SU-DHL-6 (cell line): ENCODE data around the gene ATG13.

ENCODE experiments used
- CTCF ChIP-seq: fragments of 200-600 bp; sonication (generic); IDR thresholded peaks from one replicate; pipeline ENCODE4 v1.5.1; 2017; ENCODE audit warnings: antibody characterized with exemption, mild to moderate bottlenecking, low read length, moderate library complexity; ENCODE audit not compliant: insufficient read depth, poor library complexity, severe bottlenecking
- EZH2phosphoT487 ChIP-seq: fragments of 200-600 bp; sonication (generic), shearing (Covaris generic); conservative IDR thresholded peaks from 2 replicates; pipeline ENCODE4 v1.6.1; 2018; ENCODE audit warnings: mild to moderate bottlenecking, antibody characterized with exemption, low read length, moderate library complexity, mixed read lengths

- no peak for TF ChIP-seq EZH2phosphoT487
- no peak for TF ChIP-seq CTCF
Measured at GRCh38 chr11:46665356-46665755, 48.0 kb downstream of the ATG13 start.
